ENCODE results near the gene DDIT4.
"Not testable (repeated sequence)": the region's sequence is repeated elsewhere in the genome, so short reads cannot be mapped to it uniquely, and the experiment has no call there.

DDIT4 gene

GRCh38 chr10:72238392-72239175 lies 35.1 kb upstream of the DDIT4 start:
- H3K27ac ChIP-seq (ENCODE audit: low read depth, low read length, severe bottlenecking), result no peak overlapping the region
- H3K9me3 ChIP-seq (ENCODE audit: control insufficient read depth, low read length), result no peaks in the 10 kb centered on the region
- 92 to 97% methylated on average over 9 to 10 of the region's 13 CpGs for WGBS, 2 experiments (ENCODE audit: insufficient coverage in 2 of 2)
- H3K4me3 ChIP-seq (ENCODE audit: extremely low read depth, insufficient read depth, low read length, poor library complexity, severe bottlenecking), result no peak overlapping the region
- H3K4me1 ChIP-seq (ENCODE audit: control insufficient read depth, insufficient read depth, low read length, poor library complexity, severe bottlenecking), result no peaks in the 10 kb centered on the region
- H3K36me3 ChIP-seq (ENCODE audit: control insufficient read depth, insufficient read depth, low read length), result peaks cover 18% of the 10 kb centered on the region

DNA sequence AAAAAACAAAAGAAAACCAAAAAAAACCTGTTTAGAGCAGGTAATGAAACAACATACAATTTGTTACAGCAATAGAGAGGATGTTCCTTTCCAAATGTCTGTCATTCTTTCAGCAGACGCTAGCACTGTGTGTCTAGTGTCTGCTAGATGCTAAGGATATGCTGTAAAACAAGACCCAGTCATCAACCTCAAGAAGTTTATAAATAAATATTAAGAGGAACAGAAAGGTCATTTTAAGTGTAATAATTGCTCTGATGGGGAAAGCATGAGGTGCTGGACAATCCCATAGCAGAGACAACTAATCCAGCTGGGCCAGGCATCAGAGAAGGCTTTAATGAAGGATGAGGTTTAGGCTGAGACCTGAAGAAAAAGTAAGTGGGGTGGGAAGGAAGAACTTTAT lies 34.3 kb upstream of the DDIT4 start:
- peaks cover 7% of the 10 kb centered on the region for H3K4me1 ChIP-seq (ENCODE audit: control insufficient read depth, insufficient read depth, low read length, poor library complexity, severe bottlenecking)
- no CpG with 5 or more reads among the region's 1 CpG for WGBS, 2 experiments (ENCODE audit: insufficient coverage in 2 of 2)
- peaks cover 10% of the 10 kb centered on the region for H3K36me3 ChIP-seq (ENCODE audit: control insufficient read depth, insufficient read depth, low read length)
- H3K4me3 ChIP-seq (ENCODE audit: extremely low read depth, insufficient read depth, low read length, poor library complexity, severe bottlenecking), result no peak overlapping the region
- H3K27ac ChIP-seq (ENCODE audit: low read depth, low read length, severe bottlenecking), result no peak overlapping the region
- H3K9me3 ChIP-seq (ENCODE audit: control insufficient read depth, low read length), result no peaks in the 10 kb centered on the region

DNA sequence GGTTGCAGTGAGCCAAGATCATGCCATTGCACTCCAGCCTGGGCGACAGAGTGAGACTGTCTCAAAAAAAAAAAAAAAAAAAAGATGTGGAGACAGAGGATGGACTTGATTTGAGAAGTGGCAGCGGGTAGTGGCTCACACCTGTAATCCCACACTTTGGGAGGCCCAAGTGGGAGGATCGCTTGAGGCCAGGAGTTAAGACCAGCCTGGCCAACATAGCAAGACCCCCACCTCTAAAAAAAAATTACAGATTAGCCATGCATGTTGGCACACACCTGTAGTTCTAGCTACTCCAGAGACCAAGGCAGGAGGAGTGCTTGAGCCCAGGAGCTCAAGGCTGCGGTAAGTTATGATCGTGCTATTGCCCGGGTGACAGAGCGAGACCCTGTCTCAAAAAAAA lies 33.4 kb upstream of the DDIT4 start:
- Histone ChIP-seq H3K27ac (ENCODE audit: low read depth, low read length, severe bottlenecking) (no peak overlapping the region), H3K4me1 (ENCODE audit: control insufficient read depth, insufficient read depth, low read length, poor library complexity, severe bottlenecking) (peaks cover 10% of the 10 kb centered on the region), H3K4me3 (ENCODE audit: extremely low read depth, insufficient read depth, low read length, poor library complexity, severe bottlenecking) (no peak overlapping the region), H3K36me3 (ENCODE audit: control insufficient read depth, insufficient read depth, low read length) (peaks cover 6% of the 10 kb centered on the region), H3K9me3 (ENCODE audit: control insufficient read depth, low read length) (no peaks in the 10 kb centered on the region)
- WGBS, 2 experiments (ENCODE audit: insufficient coverage in 2 of 2), result 96 to 100% methylated on average over 3 to 4 of the region's 7 CpGs

- Histone ChIP-seq H3K4me3 (ENCODE audit: extremely low read depth, insufficient read depth, low read length, poor library complexity, severe bottlenecking) (no peak overlapping the region), H3K36me3 (ENCODE audit: control insufficient read depth, insufficient read depth, low read length) (no peaks in the 10 kb centered on the region), H3K9me3 (ENCODE audit: control insufficient read depth, low read length) (no peaks in the 10 kb centered on the region), H3K27ac (ENCODE audit: low read depth, low read length, severe bottlenecking) (no peak overlapping the region), H3K4me1 (ENCODE audit: control insufficient read depth, insufficient read depth, low read length, poor library complexity, severe bottlenecking) (peaks cover 10% of the 10 kb centered on the region)
- 89 to 92% methylated on average over 6 to 8 of the region's 8 CpGs for WGBS, 2 experiments (ENCODE audit: insufficient coverage in 2 of 2)
Observed at GRCh38 chr10:72241691-72242252, 32.0 kb upstream of the DDIT4 start.

- peaks cover 11% of the 10 kb centered on the region for H3K4me1 ChIP-seq (ENCODE audit: control insufficient read depth, insufficient read depth, low read length, poor library complexity, severe bottlenecking)
- no peaks in the 10 kb centered on the region for H3K36me3 ChIP-seq (ENCODE audit: control insufficient read depth, insufficient read depth, low read length)
- H3K4me3 ChIP-seq (ENCODE audit: extremely low read depth, insufficient read depth, low read length, poor library complexity, severe bottlenecking), result no peak overlapping the region
- no peaks in the 10 kb centered on the region for H3K9me3 ChIP-seq (ENCODE audit: control insufficient read depth, low read length)
- peak overlapping the region; percentile 57 for H3K27ac ChIP-seq (ENCODE audit: low read depth, low read length, severe bottlenecking)
- 62 to 65% methylated on average over 2 to 4 of the region's 4 CpGs for WGBS, 2 experiments (ENCODE audit: insufficient coverage in 2 of 2)
Observed at GRCh38 chr10:72242675-72243074, 31.0 kb upstream of the DDIT4 start.

- no peak overlapping the region for H3K27ac ChIP-seq (ENCODE audit: low read depth, low read length, severe bottlenecking)
- no peak overlapping the region for H3K4me3 ChIP-seq (ENCODE audit: extremely low read depth, insufficient read depth, low read length, poor library complexity, severe bottlenecking)
- no peaks in the 10 kb centered on the region for H3K36me3 ChIP-seq (ENCODE audit: control insufficient read depth, insufficient read depth, low read length)
- H3K9me3 ChIP-seq (ENCODE audit: control insufficient read depth, low read length), result no peaks in the 10 kb centered on the region
- peaks cover 24% of the 10 kb centered on the region for H3K4me1 ChIP-seq (ENCODE audit: control insufficient read depth, insufficient read depth, low read length, poor library complexity, severe bottlenecking)
- 92 to 100% methylated on average over 4 to 8 of the region's 11 CpGs for WGBS, 2 experiments (ENCODE audit: insufficient coverage in 2 of 2)
Observed at GRCh38 chr10:72243822-72244437, 29.8 kb upstream of the DDIT4 start.

GRCh38 chr10:72244573-72245038 lies 29.1 kb upstream of the DDIT4 start:
- H3K27ac ChIP-seq (ENCODE audit: low read depth, low read length, severe bottlenecking), result no peak overlapping the region
- 78 to 100% methylated on average over 3 to 5 of the region's 5 CpGs for WGBS, 2 experiments (ENCODE audit: insufficient coverage in 2 of 2)

GRCh38 chr10:72245949-72246525 lies 27.7 kb upstream of the DDIT4 start:
- 92 to 100% methylated on average over 3 of the region's 3 CpGs for WGBS, 2 experiments (ENCODE audit: insufficient coverage in 2 of 2)
- Histone ChIP-seq H3K9me3 (ENCODE audit: control insufficient read depth, low read length) (no peaks in the 10 kb centered on the region), H3K4me1 (ENCODE audit: control insufficient read depth, insufficient read depth, low read length, poor library complexity, severe bottlenecking) (peaks cover 25% of the 10 kb centered on the region), H3K36me3 (ENCODE audit: control insufficient read depth, insufficient read depth, low read length) (no peaks in the 10 kb centered on the region), H3K4me3 (ENCODE audit: extremely low read depth, insufficient read depth, low read length, poor library complexity, severe bottlenecking) (no peak overlapping the region), H3K27ac (ENCODE audit: low read depth, low read length, severe bottlenecking) (no peak overlapping the region)

More at GRCh38 chr10:72244573-72245038, 29.1 kb upstream of the DDIT4 start:
- Histone ChIP-seq H3K9me3 (ENCODE audit: control insufficient read depth, low read length) (no peaks in the 10 kb centered on the region), H3K4me3 (ENCODE audit: extremely low read depth, insufficient read depth, low read length, poor library complexity, severe bottlenecking) (no peak overlapping the region), H3K36me3 (ENCODE audit: control insufficient read depth, insufficient read depth, low read length) (no peaks in the 10 kb centered on the region), H3K4me1 (ENCODE audit: control insufficient read depth, insufficient read depth, low read length, poor library complexity, severe bottlenecking) (peaks cover 25% of the 10 kb centered on the region)

- H3K4me1 ChIP-seq (ENCODE audit: control insufficient read depth, insufficient read depth, low read length, poor library complexity, severe bottlenecking), result peaks cover 25% of the 10 kb centered on the region
- WGBS, 2 experiments (ENCODE audit: insufficient coverage in 2 of 2), result 41 to 49% methylated on average over 9 of the region's 10 CpGs
- no peak overlapping the region for H3K4me3 ChIP-seq (ENCODE audit: extremely low read depth, insufficient read depth, low read length, poor library complexity, severe bottlenecking)
Observed at GRCh38 chr10:72248468-72249151, 25.1 kb upstream of the DDIT4 start.

GRCh38 chr10:72249176-72249862 lies 24.4 kb upstream of the DDIT4 start:
- not testable (repeated sequence) for H3K9me3 ChIP-seq (ENCODE audit: control insufficient read depth, low read length); H3K27ac ChIP-seq (ENCODE audit: low read depth, low read length, severe bottlenecking); H3K36me3 ChIP-seq (ENCODE audit: control insufficient read depth, insufficient read depth, low read length); H3K4me3 ChIP-seq (ENCODE audit: extremely low read depth, insufficient read depth, low read length, poor library complexity, severe bottlenecking)
- WGBS, 2 experiments (ENCODE audit: insufficient coverage in 2 of 2), result 92 to 93% methylated on average over 8 to 12 of the region's 17 CpGs
- H3K4me1 ChIP-seq (ENCODE audit: control insufficient read depth, insufficient read depth, low read length, poor library complexity, severe bottlenecking), result peaks cover 19% of the 10 kb centered on the region

More at GRCh38 chr10:72248468-72249151, 25.1 kb upstream of the DDIT4 start:
- peak overlapping the region; percentile 59 for H3K27ac ChIP-seq (ENCODE audit: low read depth, low read length, severe bottlenecking)
- H3K36me3 ChIP-seq (ENCODE audit: control insufficient read depth, insufficient read depth, low read length), result no peaks in the 10 kb centered on the region
- no peaks in the 10 kb centered on the region for H3K9me3 ChIP-seq (ENCODE audit: control insufficient read depth, low read length)
